Mononuclear cell (primary cell): ENCODE results near the gene E2F4. TPM values are rescaled to one million over a fixed set of nuclear protein-coding genes. Genes with fewer than 3 reads are reported as not detected.

ENCODE experiments used
- H3K27me3 ChIP-seq: 2 replicates; pipeline ENCODE4 v1.6.0; 2011; ENCODE audit warnings: low read length, control low read depth; ENCODE audit not compliant: insufficient read depth
- H3K4me1 ChIP-seq: 2 replicates; pipeline ENCODE4 v1.5.1; 2011; ENCODE audit warnings: mild to moderate bottlenecking, low read length, control low read depth; ENCODE audit not compliant: insufficient read depth
- H3K4me3 ChIP-seq: 2 replicates; pipeline ENCODE4 v1.5.1; 2011; ENCODE audit warnings: mild to moderate bottlenecking, low read length, moderate library complexity
- H3K9me3 ChIP-seq: 2 replicates; pipeline ENCODE4 v1.5.1; 2011; ENCODE audit warnings: low read depth, mild to moderate bottlenecking, control low read depth, low read length
- total RNA-seq: library from RNA; depleted of rRNA; stranded (reverse); fragments of >200 nt; gene quantifications from one replicate; pipeline ENCODE4 v1.2.3, GENCODE V29; 2012

Gene E2F4
- total RNA-seq, 1 donor, result 53.3 TPM

DNA sequence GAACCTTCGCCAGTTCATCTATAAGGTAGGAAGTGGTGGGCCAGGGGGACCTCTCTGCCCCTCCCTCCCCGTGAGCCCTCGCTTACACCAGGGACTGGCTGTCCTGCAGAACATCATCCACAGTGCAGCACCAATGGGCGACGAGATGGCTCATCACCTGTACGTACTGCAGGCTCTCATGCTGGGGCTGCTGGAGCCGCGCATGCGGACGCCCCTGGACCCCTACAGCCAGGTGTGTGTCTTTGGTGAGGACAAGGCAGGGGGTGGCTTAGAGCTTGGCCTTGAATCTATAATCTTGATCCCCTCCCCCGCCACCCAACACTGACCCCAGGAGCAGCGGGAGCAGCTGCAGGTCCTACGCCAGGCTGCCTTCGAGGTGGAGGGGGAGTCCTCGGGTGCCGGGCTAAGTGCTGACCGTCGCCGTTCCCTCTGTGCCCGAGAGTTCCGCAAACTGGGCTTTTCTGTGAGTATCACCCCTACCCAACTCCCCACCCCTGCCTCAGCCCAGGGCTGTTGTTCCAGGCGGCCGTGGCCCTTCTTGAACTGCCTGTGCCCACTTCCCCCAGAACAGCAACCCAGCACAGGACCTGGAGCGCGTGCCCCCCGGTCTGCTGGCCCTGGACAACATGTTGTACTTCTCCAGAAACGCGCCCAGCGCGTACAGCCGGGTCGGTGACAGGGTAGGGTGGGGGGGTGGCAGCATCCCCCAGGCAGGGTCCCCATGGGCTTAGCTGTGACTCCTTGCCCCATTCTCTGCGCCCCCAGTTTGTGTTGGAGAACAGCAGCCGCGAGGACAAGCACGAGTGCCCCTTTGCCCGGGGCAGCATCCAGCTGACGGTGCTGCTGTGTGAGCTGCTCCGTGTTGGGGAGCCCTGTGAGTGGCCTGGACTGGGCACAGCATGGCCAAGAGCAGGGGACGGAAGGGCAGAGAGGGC lies 9.7 kb downstream of the E2F4 start:
- H3K27me3 ChIP-seq, result no peaks in the 10 kb centered on the region
- no peaks in the 10 kb centered on the region for H3K4me1 ChIP-seq
- H3K9me3 ChIP-seq, result no peaks in the 10 kb centered on the region
- no peak overlapping the region for H3K4me3 ChIP-seq

DNA sequence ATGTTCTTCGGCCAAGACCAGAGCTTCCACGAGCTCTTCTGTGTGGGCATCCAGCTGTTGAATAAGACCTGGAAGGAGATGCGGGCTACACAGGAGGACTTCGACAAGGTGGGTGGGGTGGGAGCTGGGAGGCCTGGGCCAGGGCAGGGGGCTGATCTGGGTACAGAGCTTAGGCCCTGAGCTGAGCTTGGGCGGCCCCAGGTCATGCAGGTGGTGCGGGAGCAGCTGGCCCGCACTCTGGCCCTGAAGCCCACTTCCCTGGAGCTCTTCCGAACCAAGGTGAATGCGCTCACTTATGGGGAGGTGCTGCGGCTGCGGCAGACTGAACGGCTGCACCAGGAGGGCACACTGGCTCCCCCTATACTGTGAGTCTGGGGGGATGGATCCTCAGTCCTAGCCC lies 10.5 kb downstream of the E2F4 start:
- H3K4me1 ChIP-seq, result no peaks in the 10 kb centered on the region
- H3K9me3 ChIP-seq, result no peaks in the 10 kb centered on the region
- no peaks in the 10 kb centered on the region for H3K27me3 ChIP-seq
- no peak overlapping the region for H3K4me3 ChIP-seq

DNA sequence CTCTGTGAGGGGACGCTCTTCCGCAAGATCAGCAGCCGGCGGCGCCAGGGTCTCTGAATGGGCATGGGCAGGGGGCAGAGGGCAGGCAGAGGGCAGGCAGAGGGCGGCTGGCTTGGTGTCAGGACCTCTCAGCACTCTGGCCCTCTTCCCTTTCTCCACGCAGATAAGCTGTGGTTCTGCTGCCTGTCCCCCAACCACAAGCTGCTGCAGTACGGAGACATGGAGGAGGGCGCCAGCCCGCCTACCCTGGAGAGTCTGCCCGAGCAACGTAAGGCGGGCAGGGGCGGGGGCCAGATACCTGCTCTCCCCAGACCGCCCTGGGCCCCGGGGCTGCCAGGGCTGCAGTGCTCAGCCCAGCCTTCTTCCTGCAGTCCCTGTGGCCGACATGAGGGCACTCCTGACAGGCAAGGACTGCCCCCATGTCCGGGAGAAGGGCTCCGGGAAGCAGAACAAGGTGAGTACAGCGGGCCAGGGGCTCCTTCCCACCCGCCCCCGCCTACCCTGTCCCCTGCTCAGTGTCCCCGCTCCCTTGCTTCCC lies 11.1 kb downstream of the E2F4 start:
- H3K27me3 ChIP-seq, result no peaks in the 10 kb centered on the region
- H3K4me1 ChIP-seq, result no peaks in the 10 kb centered on the region
- no peak overlapping the region for H3K4me3 ChIP-seq
- no peaks in the 10 kb centered on the region for H3K9me3 ChIP-seq

DNA sequence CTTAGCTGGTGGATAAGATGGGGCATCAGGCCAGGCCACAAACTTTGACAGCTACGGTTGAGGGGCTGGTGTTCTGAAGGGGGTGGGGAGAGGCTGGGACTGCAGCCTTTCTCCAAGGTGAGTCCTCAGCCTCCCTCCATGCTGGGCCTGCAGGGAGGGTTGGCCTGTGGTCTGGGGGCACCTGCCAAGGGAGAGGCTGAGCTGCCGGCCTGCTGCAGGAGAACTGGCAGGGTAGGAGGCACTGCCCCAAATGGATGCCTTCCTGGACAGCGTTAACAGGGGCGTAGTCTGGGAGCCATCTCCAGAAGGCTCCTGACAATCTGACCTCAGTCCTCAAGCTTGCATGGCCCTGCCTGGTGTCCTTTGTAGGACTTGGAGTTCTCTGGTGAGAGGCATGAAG lies 12.1 kb downstream of the E2F4 start:
- Histone ChIP-seq H3K4me3 (no peak overlapping the region), H3K4me1 (no peaks in the 10 kb centered on the region), H3K27me3 (no peaks in the 10 kb centered on the region), H3K9me3 (no peaks in the 10 kb centered on the region)

DNA sequence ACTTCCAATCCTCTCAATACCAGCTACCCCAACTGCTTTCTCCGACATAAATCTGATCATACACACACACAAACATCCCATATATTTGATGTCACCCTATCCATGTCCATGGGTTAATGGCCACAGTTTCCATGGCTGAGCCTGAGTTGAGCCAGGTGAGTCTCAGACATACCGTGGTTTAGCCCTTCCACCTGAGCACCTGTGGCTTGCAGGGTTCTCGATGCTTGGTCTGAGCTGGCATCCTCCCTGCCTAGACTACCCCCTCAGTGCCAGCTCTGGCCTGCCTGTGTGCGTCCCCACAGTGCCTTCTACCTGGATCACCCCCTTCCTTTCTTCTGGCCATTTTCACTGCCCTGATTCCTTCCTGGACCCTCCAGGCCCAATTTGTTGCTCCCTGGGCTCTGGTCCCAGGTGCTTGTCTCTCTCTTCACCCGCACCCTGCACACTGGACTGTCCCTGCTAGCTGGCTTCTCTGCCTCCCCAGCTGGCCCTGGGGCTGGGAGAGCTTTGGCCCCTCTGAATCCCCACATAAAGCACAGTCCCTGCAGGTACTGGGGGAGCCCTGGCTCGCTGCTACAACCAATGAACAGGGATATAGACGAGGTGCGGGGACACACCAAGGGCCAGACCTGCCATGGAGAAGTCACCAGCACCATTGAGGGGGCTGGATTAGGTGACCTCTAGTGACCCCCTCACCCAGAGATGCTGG lies 14.3 kb downstream of the E2F4 start:
- no peaks in the 10 kb centered on the region for H3K4me1 ChIP-seq
- H3K27me3 ChIP-seq, result no peaks in the 10 kb centered on the region
- no peak overlapping the region for H3K4me3 ChIP-seq
- no peaks in the 10 kb centered on the region for H3K9me3 ChIP-seq

DNA sequence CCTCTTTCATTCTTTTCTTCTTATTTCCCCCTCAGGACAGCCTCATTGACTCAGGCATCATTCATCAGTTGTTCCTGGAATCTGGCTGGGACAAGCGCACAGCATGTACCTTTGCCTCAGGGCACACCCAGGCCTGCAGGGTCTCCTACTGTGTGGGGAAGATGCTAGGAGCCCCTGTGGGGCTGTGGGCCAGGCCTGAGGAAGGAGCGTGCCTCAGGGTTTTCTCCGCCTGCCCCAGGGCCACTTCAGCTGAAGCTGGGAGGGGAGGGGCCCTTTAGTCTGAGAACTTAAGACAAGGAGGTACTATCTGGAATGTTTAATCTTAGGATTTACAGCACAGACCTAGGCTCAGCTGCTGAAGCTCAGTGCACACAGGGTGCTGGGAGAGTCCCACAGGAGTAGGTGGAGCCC lies 14.9 kb downstream of the E2F4 start:
- H3K4me3 ChIP-seq, result no peak overlapping the region
- H3K27me3 ChIP-seq, result no peaks in the 10 kb centered on the region
- no peaks in the 10 kb centered on the region for H3K4me1 ChIP-seq
- H3K9me3 ChIP-seq, result no peaks in the 10 kb centered on the region

DNA sequence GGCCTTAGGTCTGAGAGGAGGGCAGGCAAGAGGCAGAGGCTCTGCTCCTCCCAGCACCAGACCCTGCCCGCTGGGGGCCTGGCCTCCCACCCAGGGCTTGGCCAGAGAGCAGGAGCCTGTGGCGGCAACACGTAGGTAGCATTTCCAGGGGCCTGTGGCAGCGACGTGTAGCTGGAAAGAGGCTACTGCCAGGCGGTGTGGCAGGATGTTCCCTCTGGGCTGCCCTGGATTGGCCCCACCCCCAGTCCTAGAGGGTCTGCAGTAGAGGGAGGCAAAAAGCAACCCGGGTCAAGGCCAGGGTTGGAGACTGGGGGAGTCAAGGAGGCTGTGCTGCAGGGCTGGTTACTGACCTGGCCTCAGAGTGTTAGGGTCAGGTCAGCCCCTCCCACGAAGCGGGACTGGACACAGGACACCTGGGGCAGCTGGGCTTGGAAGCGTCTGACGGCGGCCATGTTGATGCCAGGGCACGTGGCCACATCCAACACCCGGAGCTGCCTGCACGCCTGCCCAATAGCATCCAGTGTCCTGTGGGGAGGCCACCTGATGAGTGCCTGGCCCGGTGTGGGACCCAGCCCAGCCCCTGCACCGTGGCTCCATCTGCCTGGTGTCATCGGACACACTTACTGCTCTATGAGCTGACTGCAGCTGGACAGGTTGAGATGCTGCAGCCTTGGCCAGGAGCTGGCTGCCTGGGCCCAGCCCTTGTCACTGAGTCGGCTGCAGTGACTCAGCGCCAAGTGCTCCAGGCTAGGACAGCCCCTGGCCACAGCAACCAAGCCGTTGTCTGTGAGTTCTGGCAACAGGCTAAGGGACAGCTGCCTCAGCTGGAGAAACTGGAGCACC lies 15.5 kb downstream of the E2F4 start:
- Histone ChIP-seq H3K9me3 (no peaks in the 10 kb centered on the region), H3K27me3 (no peaks in the 10 kb centered on the region), H3K4me3 (no peak overlapping the region), H3K4me1 (no peaks in the 10 kb centered on the region)

DNA sequence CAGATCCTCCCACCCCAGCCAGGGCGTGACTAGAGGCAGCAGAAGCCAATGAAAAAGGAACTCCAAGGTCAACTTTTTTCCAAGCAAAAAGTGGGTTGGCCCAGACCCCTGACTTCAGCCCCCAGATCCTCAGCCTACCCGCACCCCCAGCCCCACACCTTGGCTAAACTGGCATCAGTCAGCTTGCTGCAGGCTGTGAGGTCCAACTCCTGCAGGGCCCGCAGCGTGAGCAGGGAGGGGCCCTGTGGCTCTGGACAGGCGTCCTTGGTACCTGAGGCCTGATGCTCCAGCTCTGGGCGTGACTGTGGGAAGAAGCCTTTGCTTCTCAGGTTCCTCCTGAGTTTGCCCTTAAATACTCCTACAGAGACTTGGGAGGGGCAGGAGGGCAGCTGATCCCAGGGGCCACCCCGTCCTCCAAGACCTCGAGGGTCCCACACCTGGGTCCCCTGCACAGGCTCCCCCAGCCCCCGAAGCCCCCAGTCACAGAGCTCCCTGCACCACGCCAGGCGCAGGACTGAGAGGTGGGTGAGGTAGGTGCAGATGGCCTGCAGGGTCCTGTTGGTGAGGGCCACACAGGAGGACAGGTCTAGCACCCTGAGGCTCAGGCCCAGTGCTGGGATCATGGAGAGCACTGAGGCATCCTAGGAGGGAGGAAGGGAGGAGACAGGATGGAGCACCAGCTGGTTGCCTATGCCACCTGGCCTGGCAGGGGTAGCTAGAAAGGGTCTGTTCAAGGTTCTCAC lies 16.4 kb downstream of the E2F4 start:
- H3K4me1 ChIP-seq, result no peaks in the 10 kb centered on the region
- H3K4me3 ChIP-seq, result no peak overlapping the region

DNA sequence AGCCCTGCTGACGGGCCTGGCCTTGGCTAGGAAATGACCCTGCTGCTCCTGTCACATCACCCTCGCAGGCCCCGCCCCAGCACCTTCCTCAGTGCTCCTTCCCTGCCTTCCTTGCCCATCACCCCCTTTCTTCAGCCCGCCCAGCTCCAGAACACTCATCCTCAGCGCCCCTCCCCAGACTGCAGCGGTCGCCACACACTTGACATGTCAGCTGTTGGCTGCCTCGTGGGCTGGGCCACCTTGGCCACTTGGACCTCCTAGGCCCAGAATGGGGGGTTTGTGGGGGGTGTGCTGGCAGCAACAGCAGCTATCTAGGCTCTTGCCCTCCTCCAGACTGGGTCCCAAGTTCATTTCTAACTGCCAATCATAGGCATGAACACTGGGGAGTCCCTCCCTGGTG lies 17.6 kb downstream of the E2F4 start:
- H3K9me3 ChIP-seq, result no peaks in the 10 kb centered on the region
- H3K27me3 ChIP-seq, result no peaks in the 10 kb centered on the region
- no peaks in the 10 kb centered on the region for H3K4me1 ChIP-seq
- H3K4me3 ChIP-seq, result no peak overlapping the region

More for the DNA sequence above, 16.4 kb downstream of the E2F4 start:
- no peaks in the 10 kb centered on the region for H3K27me3 ChIP-seq
- H3K9me3 ChIP-seq, result no peaks in the 10 kb centered on the region

DNA sequence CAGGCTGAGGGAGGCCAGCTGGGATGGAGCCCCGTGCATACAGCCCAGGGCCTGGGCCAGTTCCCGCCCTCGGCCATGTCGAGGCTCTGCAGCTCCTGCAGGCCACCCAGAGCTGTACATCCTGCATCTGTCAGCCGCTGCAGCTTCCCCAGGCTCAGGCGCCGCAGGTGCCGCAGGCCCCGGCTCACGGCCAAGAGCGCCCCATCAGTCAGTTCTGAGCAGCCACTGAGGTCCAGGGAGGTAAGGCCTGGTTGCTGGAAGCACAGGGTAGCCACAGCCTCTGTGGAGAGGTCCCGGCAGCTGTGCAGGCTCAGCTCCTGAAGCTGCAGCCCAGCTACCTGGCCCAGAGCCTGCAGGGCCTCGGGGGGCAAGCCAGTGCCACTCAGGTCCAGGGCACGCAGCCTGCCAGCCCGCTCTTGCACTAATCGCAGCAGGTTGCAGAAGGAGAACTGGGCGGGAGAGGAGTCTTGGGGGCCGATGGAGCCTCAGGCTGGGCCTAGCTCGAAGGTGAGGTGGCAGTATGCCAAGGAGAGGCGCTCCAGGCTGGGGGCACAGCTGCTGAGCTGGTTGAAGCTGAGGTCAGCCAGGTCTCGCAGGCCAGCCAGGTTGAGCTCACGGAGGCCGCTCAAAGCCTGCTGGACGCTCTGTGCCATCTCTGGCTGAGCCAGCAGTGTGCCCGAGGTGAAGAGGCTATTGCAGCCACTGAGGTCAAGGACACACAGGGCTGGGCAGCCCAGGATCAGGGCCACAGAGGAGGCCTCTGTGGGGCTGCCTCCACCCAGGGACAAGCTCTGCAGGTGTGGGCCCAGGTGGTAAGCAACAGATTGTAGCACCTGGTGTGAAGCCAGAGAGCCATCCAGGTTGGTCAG lies 18.3 kb downstream of the E2F4 start:
- H3K9me3 ChIP-seq, result no peaks in the 10 kb centered on the region
- no peaks in the 10 kb centered on the region for H3K4me1 ChIP-seq
- no peaks in the 10 kb centered on the region for H3K27me3 ChIP-seq
- no peak overlapping the region for H3K4me3 ChIP-seq

DNA sequence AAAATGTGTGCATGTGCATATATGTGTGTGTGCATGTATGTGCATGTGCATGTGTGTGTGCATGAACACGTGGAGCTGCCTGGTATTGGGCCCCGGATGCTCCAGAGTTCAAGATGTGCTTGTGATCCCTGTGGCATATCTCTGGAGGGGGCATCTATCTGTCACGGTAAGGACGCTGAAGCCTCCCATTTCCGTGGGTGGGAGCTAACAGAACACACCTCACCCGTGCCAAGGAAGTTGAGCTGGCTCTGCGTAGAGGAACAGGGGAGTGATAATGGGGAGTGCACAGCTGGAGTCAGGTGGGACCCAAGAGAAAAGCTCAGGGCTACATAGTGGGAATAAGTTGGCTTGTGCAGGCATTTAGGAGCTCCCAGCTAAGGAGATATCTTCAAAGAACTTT lies 19.7 kb downstream of the E2F4 start:
- Histone ChIP-seq H3K4me1 (peaks cover 4% of the 10 kb centered on the region), H3K9me3 (no peaks in the 10 kb centered on the region), H3K27me3 (no peaks in the 10 kb centered on the region), H3K4me3 (no peak overlapping the region)

DNA sequence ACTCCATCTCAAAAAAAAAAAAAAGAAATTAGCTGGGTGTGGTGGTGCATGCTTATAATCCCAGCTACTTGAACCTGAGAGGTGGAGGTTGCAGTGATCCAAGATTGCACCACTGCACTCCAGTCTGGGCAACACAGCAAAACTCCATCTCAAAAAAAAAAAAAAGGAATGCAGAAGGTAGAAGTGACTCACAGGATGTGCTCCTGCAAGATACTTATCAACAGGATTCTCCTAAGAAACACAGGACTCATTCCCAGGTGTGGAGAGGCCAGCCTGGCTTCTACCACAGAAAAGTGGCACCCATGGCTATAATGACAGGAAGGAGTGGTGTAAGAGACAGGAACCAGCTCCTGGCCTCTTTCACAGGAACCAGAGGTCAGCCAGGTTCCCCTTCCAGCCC lies 20.8 kb downstream of the E2F4 start:
- Histone ChIP-seq H3K9me3 (no peaks in the 10 kb centered on the region), H3K4me1 (peaks cover 15% of the 10 kb centered on the region), H3K4me3 (no peak overlapping the region), H3K27me3 (no peaks in the 10 kb centered on the region)

DNA sequence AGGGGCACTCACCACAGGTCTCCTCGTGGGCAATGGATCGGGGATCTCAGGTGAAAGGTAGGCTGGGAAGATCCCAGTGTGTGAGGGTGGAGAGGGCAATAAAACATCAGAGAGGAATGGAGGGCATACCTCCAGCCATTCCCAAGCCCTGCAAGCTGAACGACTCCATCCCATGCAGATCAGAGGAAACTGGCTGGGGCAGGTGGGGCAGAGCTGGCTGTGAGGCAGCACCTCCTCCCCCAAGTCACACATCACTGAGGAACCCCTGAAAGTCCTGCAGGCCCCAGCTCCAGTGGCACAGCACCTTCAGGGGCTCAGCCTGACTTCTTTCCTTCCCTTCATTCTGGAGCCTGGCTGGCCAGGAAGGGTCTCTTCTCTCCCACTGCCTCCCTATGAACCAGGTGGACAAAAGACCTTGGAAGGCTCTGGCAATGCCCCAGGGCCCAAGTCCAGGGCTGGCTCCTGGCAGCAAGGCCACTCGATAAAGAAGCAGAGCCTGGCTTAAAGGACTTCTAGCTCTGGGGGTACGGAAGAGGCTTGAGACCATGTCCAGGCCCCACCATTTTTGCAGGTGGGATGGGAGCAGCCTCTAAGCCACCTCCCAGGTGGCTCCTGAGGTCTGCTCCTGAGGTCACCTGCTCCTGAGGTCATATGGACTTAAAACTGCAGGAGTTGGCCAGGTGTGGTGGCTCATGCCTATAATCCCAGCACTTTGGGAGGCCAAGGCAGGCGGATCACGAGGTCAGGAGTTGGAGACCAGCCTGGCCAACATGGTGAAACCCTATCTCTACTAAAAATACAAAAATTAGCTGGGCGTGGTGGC lies 21.5 kb downstream of the E2F4 start:
- H3K27me3 ChIP-seq, result no peaks in the 10 kb centered on the region
- H3K4me3 ChIP-seq, result no peak overlapping the region
- no peaks in the 10 kb centered on the region for H3K9me3 ChIP-seq
- H3K4me1 ChIP-seq, result peaks cover 18% of the 10 kb centered on the region
